Stimulated activated memory B cell treated with anti-CD40 and anti-IgM and Interleukin-4, amounts not matched to agents 10 μg/mL and 1 μg/mL and 100 μg/mL, for 72 hours (primary cell): ENCODE measurements around the gene CDHR4.

ENCODE experiments used
- ATAC-seq: fragments of 150-1000 bp; cut with Tn5 transposase; 2 replicates; pipeline ENCODE4 v1.10.0; 2021
- H3K27ac Mint-ChIP-seq: one replicate; pipeline ENCODE4 v1.8.0; 2022; ENCODE audit warnings: mild to moderate bottlenecking, mixed read lengths
- H3K27me3 Mint-ChIP-seq: one replicate; pipeline ENCODE4 v1.8.0; 2022; ENCODE audit warnings: mixed read lengths
- H3K36me3 Mint-ChIP-seq: one replicate; pipeline ENCODE4 v1.8.0; 2022; ENCODE audit warnings: mixed read lengths
- H3K4me1 Mint-ChIP-seq: one replicate; pipeline ENCODE4 v1.8.0; 2022; ENCODE audit warnings: mixed read lengths
- H3K4me3 Mint-ChIP-seq: one replicate; pipeline ENCODE4 v1.8.0; 2022; ENCODE audit warnings: mild to moderate bottlenecking, moderate library complexity, mixed read lengths
- H3K9me3 Mint-ChIP-seq: one replicate; pipeline ENCODE4 v1.8.0; 2022; ENCODE audit warnings: mixed read lengths

CDHR4 gene

DNA sequence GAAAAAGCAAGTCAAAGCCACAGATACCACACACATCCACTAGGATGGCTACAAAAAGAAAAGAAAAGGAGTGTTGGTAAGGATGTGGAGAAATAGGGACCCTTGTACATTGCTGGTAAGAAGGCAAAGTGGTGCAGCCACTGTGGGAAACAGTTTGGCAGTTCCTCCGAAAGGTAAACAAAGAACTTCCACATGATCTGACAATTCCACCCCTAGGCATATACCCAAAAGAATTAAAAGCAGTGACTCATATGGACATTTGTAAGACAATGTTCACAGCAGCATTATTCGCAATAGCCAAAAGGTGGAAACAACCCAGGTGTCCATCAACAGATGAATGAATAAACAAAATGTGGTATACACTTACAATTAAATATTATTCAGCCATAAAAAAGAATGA lies 53.7 kb downstream of the CDHR4 start:
- Mint-ChIP-seq H3K36me3 (peaks cover 25% of the 10 kb centered on the region), H3K4me3 (no peak overlapping the region), H3K9me3 (no peaks in the 10 kb centered on the region), H3K4me1 (no peaks in the 10 kb centered on the region), H3K27ac (no peak overlapping the region), H3K27me3 (no peaks in the 10 kb centered on the region)
- ATAC-seq = no peak
